Fibroblast of skin of right biceps (primary cell): ENCODE data around the gene RNF224.
A peak's percentile ranks its signal among the peaks of the same experiment; 100 is the strongest.

Source experiments
- DNase-seq: peaks from one replicate; pipeline ENCODE4 v3.0.0-alpha.2; 2013

Gene RNF224

GRCh38 chr9:137275203-137275587 lies 47.9 kb downstream of the RNF224 start:
- no peak for DNase-seq

GRCh38 chr9:137275588-137276472 lies 48.5 kb downstream of the RNF224 start:
- DNase-seq, result no peak

- peak; percentile 66 for DNase-seq
Observed at GRCh38 chr9:137276473-137277328, 49.4 kb downstream of the RNF224 start.

- peak; percentile 69 for DNase-seq
Observed at GRCh38 chr9:137277329-137278041, 50.2 kb downstream of the RNF224 start, which contains the start of gene TOR4A. Gene TOR4A, plus strand, starts transcription at chr9:137277726. Its CDS starts 964 bp downstream, at chr9:137278690.

GRCh38 chr9:137278061-137278701 lies 50.9 kb downstream of the RNF224 start:
- DNase-seq, result no peak
